Activated T-helper 17 cell treated with anti-CD3 and anti-CD28 coated beads, Interleukin-2, amount 50 U/mL, for 72 hours (primary cell): ENCODE data around the gene SLC35F6. TPM values are rescaled to one million over a fixed set of nuclear protein-coding genes. Genes with fewer than 3 reads are reported as not detected.
"Not testable (repeated sequence)": the region's sequence is repeated elsewhere in the genome, so short reads cannot be mapped to it uniquely, and the experiment has no call there.

ENCODE experiments used
- ATAC-seq: fragments of 150-1000 bp; cut with Tn5 transposase; replicated peaks from 2 replicates; pipeline ENCODE4 v1.10.0; 2021; ENCODE audit warnings: mild to moderate bottlenecking, moderate library complexity
- H3K27ac Mint-ChIP-seq: one replicate; pipeline ENCODE4 v1.8.0; 2022; ENCODE audit warnings: mixed read lengths
- H3K27me3 Mint-ChIP-seq: one replicate; pipeline ENCODE4 v1.8.0; 2022; ENCODE audit warnings: mixed read lengths
- H3K36me3 Mint-ChIP-seq: one replicate; pipeline ENCODE4 v1.8.0; 2022; ENCODE audit warnings: low read depth, mild to moderate bottlenecking, mixed read lengths
- H3K4me1 Mint-ChIP-seq: one replicate; pipeline ENCODE4 v1.8.0; 2022; ENCODE audit warnings: mixed read lengths
- H3K4me3 Mint-ChIP-seq: one replicate; pipeline ENCODE4 v1.8.0; 2022; ENCODE audit warnings: mild to moderate bottlenecking, mixed read lengths
- H3K9me3 Mint-ChIP-seq: one replicate; pipeline ENCODE4 v1.8.0; 2022; ENCODE audit warnings: mixed read lengths
- total RNA-seq, 2 donors: library from RNA; stranded (reverse); gene quantifications; one replicate each; pipeline ENCODE4 v1.2.3, GENCODE V29; 2022

The SLC35F6 gene
- total RNA-seq, 2 donors from 2014 or later = 8.2 to 15.0 TPM

DNA sequence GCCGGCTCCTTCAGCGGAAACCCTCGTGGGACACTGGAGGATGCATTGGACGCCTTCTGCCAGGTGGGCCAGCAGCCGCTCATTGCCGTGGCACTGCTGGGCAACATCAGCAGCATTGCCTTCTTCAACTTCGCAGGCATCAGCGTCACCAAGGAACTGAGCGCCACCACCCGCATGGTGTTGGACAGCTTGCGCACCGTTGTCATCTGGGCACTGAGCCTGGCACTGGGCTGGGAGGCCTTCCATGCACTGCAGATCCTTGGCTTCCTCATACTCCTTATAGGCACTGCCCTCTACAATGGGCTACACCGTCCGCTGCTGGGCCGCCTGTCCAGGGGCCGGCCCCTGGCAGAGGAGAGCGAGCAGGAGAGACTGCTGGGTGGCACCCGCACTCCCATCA lies 14.0 kb downstream of the SLC35F6 start:
- Mint-ChIP-seq H3K36me3 (peaks cover 63% of the 10 kb centered on the region), H3K27me3 (no peaks in the 10 kb centered on the region), H3K9me3 (no peaks in the 10 kb centered on the region)

DNA sequence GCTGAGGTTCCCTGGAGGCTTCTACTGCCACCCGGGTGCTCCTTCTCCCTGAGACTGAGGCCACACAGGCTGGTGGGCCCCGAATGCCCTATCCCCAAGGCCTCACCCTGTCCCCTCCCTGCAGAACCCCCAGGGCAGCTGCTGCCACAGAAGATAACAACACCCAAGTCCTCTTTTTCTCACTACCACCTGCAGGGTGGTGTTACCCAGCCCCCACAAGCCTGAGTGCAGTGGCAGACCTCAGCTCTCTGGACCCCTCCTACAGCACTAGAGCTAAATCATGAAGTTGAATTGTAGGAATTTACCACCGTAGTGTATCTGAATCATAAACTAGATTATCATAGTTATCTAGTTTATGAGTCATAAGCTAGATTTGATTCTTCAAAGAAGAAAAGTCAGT lies 14.4 kb downstream of the SLC35F6 start:
- Mint-ChIP-seq H3K4me1 (no peaks in the 10 kb centered on the region), H3K9me3 (no peaks in the 10 kb centered on the region), H3K27me3 (no peaks in the 10 kb centered on the region), H3K27ac (peak overlapping the region; percentile 40), H3K36me3 (peaks cover 63% of the 10 kb centered on the region), H3K4me3 (no peak overlapping the region)
- ATAC-seq = peak; percentile 61

More for the DNA sequence above, 14.0 kb downstream of the SLC35F6 start:
- Mint-ChIP-seq H3K4me1 (no peaks in the 10 kb centered on the region), H3K27ac (peak overlapping the region; percentile 40), H3K4me3 (no peak overlapping the region)
- no peak for ATAC-seq

- Mint-ChIP-seq H3K4me1 (no peaks in the 10 kb centered on the region), H3K27me3 (no peaks in the 10 kb centered on the region), H3K4me3 (no peak overlapping the region), H3K36me3 (peaks cover 53% of the 10 kb centered on the region), H3K9me3 (no peaks in the 10 kb centered on the region), H3K27ac (no peak overlapping the region)
- no peak for ATAC-seq
Observed at GRCh38 chr2:26780203-26780760, 16.2 kb downstream of the SLC35F6 start.

GRCh38 chr2:26782876-26783704 lies 19.0 kb downstream of the SLC35F6 start:
- Mint-ChIP-seq H3K9me3 (no peaks in the 10 kb centered on the region), H3K4me3 (no peak overlapping the region), H3K27ac (no peak overlapping the region), H3K36me3 (peaks cover 26% of the 10 kb centered on the region), H3K27me3 (no peaks in the 10 kb centered on the region), H3K4me1 (peaks cover 4% of the 10 kb centered on the region)
- no peak for ATAC-seq

- Mint-ChIP-seq H3K27ac (no peak overlapping the region), H3K4me3 (peak overlapping the region; percentile 88), H3K4me1 (peaks cover 9% of the 10 kb centered on the region), H3K9me3 (no peaks in the 10 kb centered on the region), H3K27me3 (peaks cover 5% of the 10 kb centered on the region), H3K36me3 (peaks cover 21% of the 10 kb centered on the region)
- no peak for ATAC-seq
Observed at GRCh38 chr2:26784570-26785234, 20.6 kb downstream of the SLC35F6 start.

DNA sequence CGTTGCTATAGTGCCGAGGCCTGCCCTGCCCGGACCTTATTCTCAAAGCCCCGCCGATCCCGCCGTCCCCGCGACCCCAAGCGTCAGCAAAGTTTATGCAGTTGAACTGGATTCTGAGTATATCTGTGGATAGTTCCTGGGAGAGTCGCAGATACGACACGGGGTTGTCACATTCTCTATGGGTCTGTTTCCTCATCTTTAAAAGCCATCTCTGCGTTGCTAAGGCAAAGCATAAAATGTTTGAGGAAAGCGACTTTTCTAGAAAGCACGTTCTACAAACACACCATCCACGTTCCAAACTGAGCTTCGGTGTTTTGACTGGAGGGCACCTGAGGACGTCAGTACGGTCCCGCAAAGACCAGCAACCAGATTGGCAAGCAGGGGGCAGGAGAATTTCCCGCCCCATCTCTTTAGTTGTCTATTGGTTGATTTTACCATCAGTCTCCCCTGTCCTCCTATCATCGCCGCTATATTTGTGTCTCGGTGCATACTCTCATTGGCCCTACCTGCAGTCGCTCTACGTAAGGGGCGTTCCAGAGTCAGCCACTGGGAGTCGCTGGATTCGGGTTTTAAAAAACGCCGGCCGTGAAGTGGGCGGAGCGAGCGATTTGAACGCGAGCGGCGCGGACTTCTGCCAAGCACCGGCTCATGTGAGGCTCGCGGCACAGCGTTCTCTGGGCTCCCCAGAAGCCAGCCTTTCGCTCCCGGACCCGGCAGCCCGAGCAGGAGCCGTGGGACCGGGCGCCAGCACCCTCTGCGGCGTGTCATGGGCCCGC lies 21.5 kb downstream of the SLC35F6 start, which contains the start of gene CENPA:
Gene CENPA (plus strand): TSS at position 626 of the 776 bp plus-strand sequence. CDS start 141 bp downstream, at position 767.
- ATAC-seq = peak; percentile 100
- peaks cover 8% of the 10 kb centered on the region for H3K27me3 Mint-ChIP-seq
- peak within 1 kb of the TSS; percentile 83 for H3K27ac Mint-ChIP-seq
- no peaks in the 10 kb centered on the region for H3K9me3 Mint-ChIP-seq
- H3K36me3 Mint-ChIP-seq = peaks cover 12% of the 10 kb centered on the region
- H3K4me3 Mint-ChIP-seq = peak within 1 kb of the TSS; percentile 88
- H3K4me1 Mint-ChIP-seq = peaks cover 9% of the 10 kb centered on the region

- peak overlapping the region; percentile 83 for H3K27ac Mint-ChIP-seq
- ATAC-seq = peak; percentile 10
- H3K9me3 Mint-ChIP-seq = peaks cover 4% of the 10 kb centered on the region
- peaks cover 8% of the 10 kb centered on the region for H3K27me3 Mint-ChIP-seq
- peaks cover 9% of the 10 kb centered on the region for H3K4me1 Mint-ChIP-seq
- H3K4me3 Mint-ChIP-seq = peak overlapping the region; percentile 88
- peaks cover 14% of the 10 kb centered on the region for H3K36me3 Mint-ChIP-seq
Observed at GRCh38 chr2:26786207-26787028, 22.3 kb downstream of the SLC35F6 start.

GRCh38 chr2:26792720-26793119 lies 28.6 kb downstream of the SLC35F6 start:
- Mint-ChIP-seq H3K9me3 (peaks cover 4% of the 10 kb centered on the region), H3K36me3 (peaks cover 40% of the 10 kb centered on the region), H3K27ac (no peak overlapping the region), H3K4me1 (peaks cover 5% of the 10 kb centered on the region), H3K4me3 (no peak overlapping the region), H3K27me3 (peaks cover 8% of the 10 kb centered on the region)
- ATAC-seq = no peak

GRCh38 chr2:26793518-26793917 lies 29.4 kb downstream of the SLC35F6 start:
- H3K4me3 Mint-ChIP-seq = no peak overlapping the region
- H3K27ac Mint-ChIP-seq = no peak overlapping the region
- peaks cover 34% of the 10 kb centered on the region for H3K36me3 Mint-ChIP-seq
- peaks cover 8% of the 10 kb centered on the region for H3K27me3 Mint-ChIP-seq
- peaks cover 5% of the 10 kb centered on the region for H3K4me1 Mint-ChIP-seq
- ATAC-seq = no peak
- peaks cover 4% of the 10 kb centered on the region for H3K9me3 Mint-ChIP-seq

DNA sequence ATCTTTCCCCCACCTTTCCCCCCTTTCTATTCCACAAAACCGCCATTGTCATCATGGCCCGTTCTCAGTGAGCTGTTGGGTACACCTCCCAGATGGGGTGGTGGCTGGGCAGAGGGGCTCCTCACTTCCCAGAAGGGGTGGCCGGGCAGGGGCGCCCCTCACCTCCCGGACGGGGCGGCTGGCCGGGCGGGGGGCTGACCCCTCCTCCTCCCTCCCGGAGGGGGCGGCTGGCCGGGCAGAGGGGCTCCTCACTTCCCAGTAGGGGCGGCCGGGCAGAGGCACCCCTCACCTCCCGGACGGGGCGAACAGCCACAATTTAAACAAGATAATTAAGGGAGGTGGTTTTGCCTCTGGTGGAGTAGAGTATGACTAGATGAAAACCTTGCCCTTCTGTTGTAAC lies 31.1 kb downstream of the SLC35F6 start:
- H3K36me3 Mint-ChIP-seq = peaks cover 28% of the 10 kb centered on the region
- not testable (repeated sequence) for H3K4me1 Mint-ChIP-seq, H3K27ac Mint-ChIP-seq, ATAC-seq, H3K27me3 Mint-ChIP-seq, H3K9me3 Mint-ChIP-seq, H3K4me3 Mint-ChIP-seq

GRCh38 chr2:26801328-26801727 lies 37.2 kb downstream of the SLC35F6 start:
- no peaks in the 10 kb centered on the region for H3K4me1 Mint-ChIP-seq
- no peaks in the 10 kb centered on the region for H3K36me3 Mint-ChIP-seq
- H3K9me3 Mint-ChIP-seq = no peaks in the 10 kb centered on the region
- H3K27me3 Mint-ChIP-seq = no peaks in the 10 kb centered on the region
- H3K4me3 Mint-ChIP-seq = no peak overlapping the region
- ATAC-seq = no peak
- H3K27ac Mint-ChIP-seq = no peak overlapping the region

- no peaks in the 10 kb centered on the region for H3K27me3 Mint-ChIP-seq
- no peaks in the 10 kb centered on the region for H3K4me1 Mint-ChIP-seq
- H3K36me3 Mint-ChIP-seq = no peaks in the 10 kb centered on the region
- no peak for ATAC-seq
- no peak overlapping the region for H3K27ac Mint-ChIP-seq
- no peaks in the 10 kb centered on the region for H3K9me3 Mint-ChIP-seq
- no peak overlapping the region for H3K4me3 Mint-ChIP-seq
Observed at GRCh38 chr2:26801796-26802195, 37.7 kb downstream of the SLC35F6 start.

- Mint-ChIP-seq H3K9me3 (no peaks in the 10 kb centered on the region), H3K27ac (peak overlapping the region; percentile 56), H3K4me1 (peaks cover 4% of the 10 kb centered on the region), H3K4me3 (no peak overlapping the region), H3K27me3 (no peaks in the 10 kb centered on the region), H3K36me3 (no peaks in the 10 kb centered on the region)
- peak; percentile 69 for ATAC-seq
Observed at GRCh38 chr2:26805241-26805676, 41.2 kb downstream of the SLC35F6 start.
